Urinary bladder (tissue), 4 donors: ENCODE measurements around the gene MSLN. TPM values are rescaled to one million over a fixed set of nuclear protein-coding genes. Genes with fewer than 3 reads are reported as not detected.
"Not testable (repeated sequence)": the region's sequence is repeated elsewhere in the genome, so short reads cannot be mapped to it uniquely, and the experiment has no call there.

Experiments used
- DNase-seq: peaks from one replicate; pipeline ENCODE4 v3.0.0-alpha.2; 2015; ENCODE audit errors: extremely low spot score
- H3K27ac ChIP-seq: one replicate; pipeline ENCODE4 v1.5.1; 2013; ENCODE audit warnings: low read depth, mild to moderate bottlenecking, moderate library complexity
- H3K36me3 ChIP-seq: one replicate; pipeline ENCODE4 v1.6.1; 2013; ENCODE audit warnings: mild to moderate bottlenecking, moderate library complexity; ENCODE audit not compliant: insufficient read depth
- H3K4me1 ChIP-seq: one replicate; pipeline ENCODE4 v1.6.1; 2013; ENCODE audit warnings: mild to moderate bottlenecking, moderate library complexity; ENCODE audit not compliant: insufficient read depth
- H3K4me3 ChIP-seq: one replicate; pipeline ENCODE4 v1.5.1; 2013; ENCODE audit warnings: low read depth, low read length
- WGBS: extraction: QIAGEN DNeasy Blood & Tissue Kit; methylation state at CpG from one replicate; pipeline ENCODE4 v1.1.7; 2013; 5-methylcytosine and 5-hydroxymethylcytosine counted together
- polyA plus RNA-seq: library from polyadenylated mRNA; stranded (reverse); fragments of 200-250 nt; gene quantifications from one replicate; pipeline ENCODE4 v1.2.3, GENCODE V29; 2013
- total RNA-seq: library from RNA; depleted of rRNA; stranded (reverse); fragments of >200 nt; gene quantifications from one replicate; pipeline ENCODE4 v1.2.3, GENCODE V29; 2014
- donor health status: healthy with polysubstance abuse.
- donor health status: healthy.

The MSLN gene
- 0.74 TPM for total RNA-seq
- 0.41 TPM for polyA plus RNA-seq

DNA sequence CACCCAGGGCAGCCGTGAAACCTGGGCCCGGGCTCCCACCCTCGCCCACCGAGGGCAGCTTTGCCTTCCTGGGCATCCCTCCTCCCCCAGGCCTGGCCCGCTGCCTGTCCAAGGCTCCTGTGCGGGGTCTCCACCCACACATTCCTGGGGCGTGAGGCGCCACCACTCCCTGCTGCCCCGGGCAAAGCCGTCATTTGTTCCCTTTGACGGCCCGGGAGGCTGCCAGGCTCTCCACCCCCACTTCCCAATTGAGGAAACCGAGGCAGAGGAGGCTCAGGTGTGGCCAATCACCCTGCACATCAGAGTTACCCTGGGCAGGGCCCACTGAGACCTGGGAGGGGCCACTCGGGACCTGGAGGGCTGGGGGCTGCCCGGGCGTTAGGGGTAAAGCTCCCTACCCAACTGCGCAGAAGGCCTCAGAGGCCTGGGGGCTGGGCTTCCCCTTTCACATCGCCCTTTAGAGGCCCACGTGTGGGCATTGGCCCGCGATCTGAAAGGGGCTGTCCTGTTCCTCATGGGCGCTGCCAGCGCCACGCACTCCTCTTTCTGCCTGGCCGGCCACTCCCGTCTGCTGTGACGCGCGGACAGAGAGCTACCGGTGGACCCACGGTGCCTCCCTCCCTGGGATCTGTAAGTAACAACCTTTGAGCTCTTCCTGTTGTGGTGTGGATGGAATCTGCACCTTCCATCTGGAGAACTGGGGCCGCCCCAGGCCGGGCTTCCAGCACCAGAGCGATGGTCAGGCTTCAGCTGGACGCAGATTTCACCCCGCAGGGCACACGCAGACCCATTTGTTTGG lies at the start of gene MSLN:
MSLN (plus strand) TSS at position 190 of the 799 bp plus-strand sequence. CDS start 1,947 bp downstream, outside the sequence.
- no peaks in the 10 kb centered on the region for H3K4me1 ChIP-seq
- 75% methylated on average over 37 of the region's 37 CpGs for WGBS
- H3K36me3 ChIP-seq: no peaks in the 10 kb centered on the region
- DNase-seq: no peak
- no peak within 1 kb of the TSS for H3K27ac ChIP-seq
- H3K4me3 ChIP-seq: no peak within 1 kb of the TSS

DNA sequence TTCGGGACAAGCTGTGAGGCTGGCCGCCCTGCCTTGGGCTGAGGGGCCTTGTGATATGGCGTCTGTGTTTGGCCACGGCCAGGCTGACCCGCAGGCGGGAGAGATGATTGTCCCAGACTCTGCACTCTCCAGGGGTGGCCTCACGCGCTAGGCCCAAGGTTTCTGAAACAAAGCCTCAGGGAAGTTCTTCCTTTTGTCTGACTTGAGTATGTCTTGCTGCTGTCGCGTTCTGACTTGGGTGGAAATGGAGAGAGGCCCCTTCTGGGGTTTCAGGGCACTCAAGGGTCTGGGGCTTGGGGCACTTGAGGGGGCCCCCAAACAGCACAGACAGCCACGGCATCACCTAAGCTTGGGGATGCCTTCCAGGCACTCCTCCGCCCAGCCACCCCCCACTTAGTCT lies 49.5 kb upstream of the MSLN start:
- Histone ChIP-seq H3K27ac (no peak overlapping the region), H3K4me3 (no peak overlapping the region), H3K4me1 (peaks cover 5% of the 10 kb centered on the region), H3K36me3 (no peaks in the 10 kb centered on the region)
- DNase-seq: no peak
- WGBS: 78% methylated on average over 12 of the region's 12 CpGs

DNA sequence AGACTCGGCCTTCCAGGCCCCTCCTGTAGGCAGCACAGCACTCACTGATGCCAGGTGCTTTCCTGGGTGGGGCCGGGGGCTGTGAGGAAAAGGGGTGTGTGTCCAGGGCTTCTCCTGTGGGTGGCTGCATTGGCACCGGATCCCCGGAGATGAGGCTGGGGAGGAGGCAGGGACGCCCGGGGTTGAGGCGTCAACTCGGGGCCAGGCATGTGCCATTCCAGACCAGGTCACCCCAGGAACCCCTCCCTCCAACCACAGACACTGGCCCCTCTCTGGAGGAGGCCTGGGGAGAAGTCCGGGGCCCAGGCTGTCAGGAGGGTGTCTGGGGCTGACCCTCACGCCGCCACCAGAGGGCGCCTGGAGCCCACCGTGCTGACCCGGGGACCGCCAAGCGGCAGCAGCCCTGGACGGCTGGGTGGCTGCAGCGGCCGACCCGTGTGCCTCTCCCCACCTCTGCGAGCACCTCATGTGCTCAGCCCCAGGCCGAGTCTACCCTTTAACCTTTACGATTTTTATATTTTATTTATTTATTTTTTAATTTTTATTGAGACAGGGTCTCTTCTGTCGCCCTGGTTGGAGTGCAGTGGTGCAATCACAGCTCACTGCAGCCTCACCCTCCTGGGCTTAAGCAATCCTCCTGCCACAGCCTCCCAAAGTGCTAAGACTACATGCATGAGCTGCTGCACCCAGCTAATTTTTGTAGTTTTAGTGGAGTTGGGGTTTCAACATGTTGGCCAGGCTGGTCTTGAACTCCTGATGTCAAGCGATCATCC lies 48.8 kb upstream of the MSLN start:
- peaks cover 5% of the 10 kb centered on the region for H3K4me1 ChIP-seq
- DNase-seq: no peak
- H3K27ac ChIP-seq: no peak overlapping the region
- 11% methylated on average over 25 of the region's 25 CpGs for WGBS
- no peaks in the 10 kb centered on the region for H3K36me3 ChIP-seq
- H3K4me3 ChIP-seq: no peak overlapping the region

DNA sequence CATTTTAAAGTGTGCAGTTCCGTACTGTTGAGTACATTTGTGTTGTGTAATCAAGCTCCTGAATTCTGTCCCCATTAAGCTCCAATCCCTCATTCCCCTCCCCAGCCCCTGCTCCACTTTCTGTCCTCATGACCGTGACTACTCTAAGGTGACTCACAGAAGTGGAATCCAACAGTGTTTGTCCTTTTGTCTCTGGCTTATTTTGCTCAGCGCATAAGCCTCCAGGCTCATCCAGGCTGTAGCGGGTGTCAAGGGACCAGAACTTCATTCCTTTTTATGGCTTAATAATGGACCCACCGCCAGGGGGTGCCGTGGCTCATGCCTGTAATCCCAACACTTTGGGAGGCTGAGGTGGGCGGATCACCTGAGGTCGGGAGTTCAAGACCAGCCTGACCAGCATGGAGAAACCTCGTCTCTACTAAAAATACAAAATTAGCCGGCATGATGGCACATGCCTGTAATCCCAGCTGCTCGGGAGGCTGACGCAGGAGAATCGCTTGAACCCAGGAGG lies 47.7 kb upstream of the MSLN start:
- 54% methylated on average over 13 of the region's 13 CpGs for WGBS

DNA sequence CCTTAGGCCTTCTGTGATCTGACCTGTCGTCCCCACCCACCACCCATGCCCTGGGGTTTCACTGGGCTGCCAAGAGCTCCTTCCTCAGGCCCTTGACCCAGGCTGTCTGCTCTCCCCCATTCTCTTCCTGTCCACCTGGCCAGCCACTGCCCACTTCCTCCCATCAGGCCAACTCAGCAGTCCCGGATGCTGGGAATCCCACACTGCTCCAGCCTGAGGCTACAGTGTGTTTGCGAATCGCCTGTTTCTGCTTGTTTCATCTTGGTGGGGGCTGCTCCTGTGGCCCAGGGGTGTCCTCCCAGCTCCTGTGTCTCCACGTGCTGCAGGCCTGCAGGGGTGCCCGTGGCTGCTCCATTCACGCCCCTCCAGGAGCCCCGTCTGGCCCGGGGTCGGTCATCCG lies 46.5 kb upstream of the MSLN start:
- WGBS: 78% methylated on average over 11 of the region's 11 CpGs
- DNase-seq: no peak
- Histone ChIP-seq H3K4me1 (peaks cover 5% of the 10 kb centered on the region), H3K27ac (no peak overlapping the region), H3K36me3 (no peaks in the 10 kb centered on the region), H3K4me3 (no peak overlapping the region)

More for the DNA sequence above, 47.7 kb upstream of the MSLN start:
- not testable (repeated sequence) for H3K36me3 ChIP-seq, H3K4me1 ChIP-seq, H3K27ac ChIP-seq, H3K4me3 ChIP-seq, DNase-seq

DNA sequence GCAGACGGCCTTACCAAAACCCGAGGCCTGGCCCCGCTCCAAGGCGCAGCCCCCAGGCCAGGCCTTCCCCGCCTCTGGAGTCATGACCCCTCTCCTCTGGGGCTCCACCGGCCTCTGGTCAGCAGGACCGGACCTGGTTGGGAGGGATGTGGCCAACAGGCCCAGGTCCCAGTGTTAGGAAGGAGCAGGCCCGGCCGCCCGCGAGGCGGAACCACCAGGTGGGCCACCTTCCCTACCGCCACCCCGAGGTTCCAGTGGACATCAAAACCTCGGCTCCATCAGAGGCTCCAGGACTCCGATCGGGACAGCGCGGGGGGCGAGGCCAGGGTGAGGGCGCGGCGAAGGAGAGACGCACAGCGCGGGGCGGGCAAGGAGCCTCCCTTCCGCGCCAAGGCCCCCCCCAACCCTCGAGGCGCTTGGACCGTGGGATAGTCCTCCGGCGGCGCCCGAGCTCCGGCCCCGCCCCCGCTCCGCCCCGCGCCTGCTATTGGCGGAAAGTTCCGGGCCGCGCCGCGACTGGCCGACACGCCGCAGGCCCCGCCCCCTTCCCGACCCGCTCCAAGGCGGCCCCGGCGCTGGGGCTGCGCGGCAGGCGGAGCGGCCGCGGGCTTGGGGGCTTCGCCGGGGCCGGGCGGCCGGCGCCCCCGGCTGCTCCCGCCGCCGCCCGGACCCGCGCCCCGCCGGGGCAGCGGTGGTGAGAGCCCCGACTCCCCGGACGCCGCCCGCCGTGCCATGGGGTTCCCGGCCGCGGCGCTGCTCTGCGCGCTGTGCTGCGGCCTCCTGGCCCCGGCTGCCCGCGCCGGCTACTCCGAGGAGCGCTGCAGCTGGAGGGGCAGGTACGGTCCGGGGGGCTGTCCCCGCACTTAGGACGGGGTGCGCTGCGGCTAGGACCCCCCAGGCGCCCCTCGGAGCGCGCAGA lies 45.7 kb upstream of the MSLN start, which contains the start of gene METRN:
METRN (plus strand) TSS at position 561 of the 919 bp plus-strand sequence; CDS start at position 733, 172 bp downstream.
- Histone ChIP-seq H3K36me3 (no peaks in the 10 kb centered on the region), H3K4me3 (peak within 1 kb of the TSS; percentile 70), H3K27ac (no peak within 1 kb of the TSS), H3K4me1 (peaks cover 5% of the 10 kb centered on the region)
- 5% methylated on average over 108 of the region's 108 CpGs for WGBS
- no peak for DNase-seq

DNA sequence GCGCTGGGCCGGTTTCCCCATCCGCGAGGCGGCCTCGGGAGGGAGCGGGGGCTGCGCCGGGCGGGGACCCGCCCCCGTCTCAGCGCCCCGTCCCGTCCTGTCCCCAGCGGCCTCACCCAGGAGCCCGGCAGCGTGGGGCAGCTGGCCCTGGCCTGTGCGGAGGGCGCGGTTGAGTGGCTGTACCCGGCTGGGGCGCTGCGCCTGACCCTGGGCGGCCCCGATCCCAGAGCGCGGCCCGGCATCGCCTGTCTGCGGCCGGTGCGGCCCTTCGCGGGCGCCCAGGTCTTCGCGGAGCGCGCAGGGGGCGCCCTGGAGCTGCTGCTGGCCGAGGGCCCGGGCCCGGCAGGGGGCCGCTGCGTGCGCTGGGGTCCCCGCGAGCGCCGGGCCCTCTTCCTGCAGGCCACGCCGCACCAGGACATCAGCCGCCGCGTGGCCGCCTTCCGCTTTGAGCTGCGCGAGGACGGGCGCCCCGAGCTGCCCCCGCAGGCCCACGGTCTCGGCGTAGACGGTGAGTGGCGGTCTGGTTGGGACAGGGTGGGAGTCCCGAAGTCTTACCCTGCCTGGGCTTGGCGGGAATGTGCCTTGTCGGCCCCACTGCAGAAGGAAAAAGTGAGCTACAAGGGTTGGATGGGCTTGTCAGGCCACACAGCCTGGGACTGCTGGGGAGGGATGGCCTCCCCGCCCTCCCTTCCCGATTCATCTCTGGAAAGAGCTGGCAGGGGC lies 44.9 kb upstream of the MSLN start:
- no peak for DNase-seq
- H3K4me1 ChIP-seq: peaks cover 5% of the 10 kb centered on the region
- WGBS: 2% methylated on average over 74 of the region's 74 CpGs
- H3K27ac ChIP-seq: no peak overlapping the region
- H3K4me3 ChIP-seq: peak overlapping the region; percentile 70
- no peaks in the 10 kb centered on the region for H3K36me3 ChIP-seq

DNA sequence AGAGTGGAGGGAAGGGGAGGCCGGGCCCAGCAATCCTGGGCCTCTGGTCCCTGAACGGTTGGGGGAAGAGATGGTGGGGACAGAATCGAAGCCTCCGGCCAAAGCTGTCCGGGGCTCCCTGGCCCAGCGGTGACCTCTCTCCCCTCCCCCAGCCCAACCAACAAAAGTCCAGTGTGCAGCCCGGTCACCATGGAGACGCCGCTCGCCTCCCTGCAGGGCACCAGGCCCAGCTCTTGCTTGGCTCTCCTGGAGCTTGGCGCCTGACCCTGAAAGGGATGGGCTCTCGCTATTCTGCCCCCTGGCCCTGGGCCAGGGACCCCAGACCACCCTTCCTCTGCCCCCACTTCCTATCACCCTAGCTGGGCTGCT lies 44.4 kb upstream of the MSLN start:
- peak overlapping the region; percentile 70 for H3K4me3 ChIP-seq

DNA sequence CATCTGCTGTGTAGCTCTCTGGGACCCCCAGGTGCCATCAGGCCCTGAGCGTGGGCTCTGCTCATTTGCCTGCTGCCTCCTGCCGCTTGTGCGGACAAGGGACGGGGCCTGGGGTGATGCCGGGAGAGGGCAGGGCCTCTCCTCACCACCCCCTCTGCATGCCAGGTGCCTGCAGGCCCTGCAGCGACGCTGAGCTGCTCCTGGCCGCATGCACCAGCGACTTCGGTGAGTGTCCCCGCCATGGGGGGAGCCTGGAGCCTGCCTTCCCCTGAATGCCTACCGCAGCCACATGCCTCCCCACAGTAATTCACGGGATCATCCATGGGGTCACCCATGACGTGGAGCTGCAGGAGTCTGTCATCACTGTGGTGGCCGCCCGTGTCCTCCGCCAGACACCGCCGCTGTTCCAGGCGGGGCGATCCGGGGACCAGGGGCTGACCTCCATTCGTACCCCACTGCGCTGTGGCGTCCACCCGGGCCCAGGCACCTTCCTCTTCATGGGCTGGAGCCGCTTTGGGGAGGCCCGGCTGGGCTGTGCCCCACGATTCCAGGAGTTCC lies 43.7 kb upstream of the MSLN start:
- Histone ChIP-seq H3K27ac (no peak overlapping the region), H3K4me3 (no peak overlapping the region), H3K36me3 (no peaks in the 10 kb centered on the region), H3K4me1 (peaks cover 5% of the 10 kb centered on the region)
- DNase-seq: no peak
- 86% methylated on average over 29 of the region's 29 CpGs for WGBS

More for the DNA sequence above, 44.4 kb upstream of the MSLN start:
- Histone ChIP-seq H3K27ac (no peak overlapping the region), H3K36me3 (no peaks in the 10 kb centered on the region), H3K4me1 (peaks cover 5% of the 10 kb centered on the region)
- WGBS: 15% methylated on average over 12 of the region's 12 CpGs
- DNase-seq: no peak

DNA sequence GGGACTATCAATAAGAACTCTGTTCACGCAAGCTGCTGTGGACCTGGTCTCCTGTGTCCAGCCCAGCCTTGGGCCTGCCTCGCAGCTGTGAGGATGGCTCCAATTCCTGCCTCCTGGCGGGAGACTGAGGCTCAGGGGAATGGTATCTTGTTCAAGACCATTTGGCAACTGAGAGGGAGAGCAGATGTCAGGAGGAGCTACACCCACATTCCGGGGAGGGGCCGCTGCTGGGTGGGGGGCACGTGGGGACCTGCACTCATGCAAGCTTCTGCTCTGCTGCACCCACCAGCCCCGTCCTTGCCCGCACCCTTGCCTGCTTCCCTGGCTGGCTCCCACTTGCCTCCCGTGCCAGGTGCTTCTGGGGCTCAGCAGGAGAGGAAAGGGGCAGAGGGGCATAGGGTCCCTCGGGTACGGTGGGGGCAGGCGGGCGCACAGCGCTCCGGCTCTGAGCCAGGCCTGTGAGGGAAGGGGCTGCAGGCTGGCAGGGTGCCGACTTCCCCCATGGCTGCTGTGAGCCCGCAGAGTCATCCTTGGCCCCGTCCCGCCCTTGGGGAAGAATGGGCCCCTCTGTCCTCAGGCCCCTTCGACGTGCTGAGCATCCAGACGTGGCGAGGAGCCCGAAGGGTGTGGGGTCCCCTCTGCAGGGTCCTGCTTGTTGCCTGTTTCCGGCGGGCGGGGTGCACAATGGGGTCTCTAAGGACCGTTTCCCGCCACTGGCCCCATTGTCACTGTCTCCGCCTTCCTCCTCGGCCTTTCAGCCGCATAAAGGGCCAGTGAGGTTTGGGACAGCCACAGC lies 42.9 kb upstream of the MSLN start:
- Histone ChIP-seq H3K36me3 (no peaks in the 10 kb centered on the region), H3K27ac (no peak overlapping the region), H3K4me1 (peaks cover 5% of the 10 kb centered on the region), H3K4me3 (no peak overlapping the region)
- WGBS: 79% methylated on average over 32 of the region's 32 CpGs
- no peak for DNase-seq

DNA sequence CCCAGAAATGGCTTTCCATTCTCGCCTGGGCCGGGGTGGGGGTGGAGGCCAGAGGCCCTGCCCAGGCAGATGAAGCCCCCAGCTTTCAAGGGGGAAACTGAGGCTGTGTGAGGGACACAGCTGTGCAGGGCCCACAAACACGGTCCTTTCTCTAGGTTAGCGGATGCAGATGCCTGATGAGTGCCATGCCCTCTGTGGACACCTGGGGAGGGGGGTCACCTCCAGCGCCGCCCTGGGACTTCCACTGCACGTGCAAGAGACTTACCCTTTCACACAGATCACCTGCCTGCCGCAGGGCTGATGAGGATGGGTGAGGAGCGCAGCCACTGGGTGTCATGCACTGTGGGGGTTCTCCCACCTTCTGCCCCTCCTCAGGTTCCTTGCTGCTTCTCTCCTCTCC lies 42.1 kb upstream of the MSLN start:
- WGBS: 87% methylated on average over 9 of the region's 9 CpGs
- Histone ChIP-seq H3K27ac (no peak overlapping the region), H3K4me3 (no peak overlapping the region), H3K4me1 (peaks cover 5% of the 10 kb centered on the region), H3K36me3 (no peaks in the 10 kb centered on the region)
- DNase-seq: no peak

DNA sequence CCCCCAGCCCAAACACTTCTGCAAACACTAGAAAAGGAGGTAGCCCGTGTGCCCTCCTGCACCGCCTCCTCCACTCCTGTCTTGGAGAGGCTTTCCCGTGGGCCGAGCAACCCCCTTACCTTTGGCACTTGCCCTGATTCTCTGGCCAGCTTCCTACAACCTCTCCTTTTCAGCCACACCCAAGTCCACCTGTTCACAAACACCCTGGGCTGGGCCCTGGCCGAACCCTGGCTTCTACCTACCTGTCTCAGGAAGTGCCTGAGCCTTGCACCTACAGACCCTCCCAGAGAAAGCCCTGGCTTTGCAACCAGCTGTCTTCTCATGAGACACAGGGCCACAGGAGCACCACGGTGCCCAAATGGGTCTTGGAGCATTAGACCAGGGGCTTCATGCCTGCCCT lies 41.6 kb upstream of the MSLN start:
- H3K27ac ChIP-seq: no peak overlapping the region
- DNase-seq: no peak
- WGBS: 89% methylated on average over 6 of the region's 6 CpGs
- no peaks in the 10 kb centered on the region for H3K36me3 ChIP-seq
- peaks cover 5% of the 10 kb centered on the region for H3K4me1 ChIP-seq
- H3K4me3 ChIP-seq: no peak overlapping the region
